Glomerular endothelial cell (primary cell): ENCODE results near the gene CNOT6. TPM values are rescaled to one million over a fixed set of nuclear protein-coding genes. Genes with fewer than 3 reads are reported as not detected.

Experiments
- DNase-seq: peaks from one replicate; pipeline ENCODE4 v3.0.0-alpha.2; 2011; ENCODE audit warnings: low read depth, low spot score; ENCODE audit errors: extremely low read depth
- total RNA-seq: library from RNA; depleted of rRNA; stranded (reverse); fragments of >200 nt; gene quantifications from 2 replicates; pipeline ENCODE4 v1.2.3, GENCODE V29; 2015

Gene CNOT6
- total RNA-seq, 1 donor from 2014 or later: 20.1 TPM

- no peak for DNase-seq
Measured at GRCh38 chr5:180613814-180614188, 119.6 kb downstream of the CNOT6 start.

- DNase-seq: no peak
Measured at GRCh38 chr5:180618487-180618828, 124.3 kb downstream of the CNOT6 start.

DNA sequence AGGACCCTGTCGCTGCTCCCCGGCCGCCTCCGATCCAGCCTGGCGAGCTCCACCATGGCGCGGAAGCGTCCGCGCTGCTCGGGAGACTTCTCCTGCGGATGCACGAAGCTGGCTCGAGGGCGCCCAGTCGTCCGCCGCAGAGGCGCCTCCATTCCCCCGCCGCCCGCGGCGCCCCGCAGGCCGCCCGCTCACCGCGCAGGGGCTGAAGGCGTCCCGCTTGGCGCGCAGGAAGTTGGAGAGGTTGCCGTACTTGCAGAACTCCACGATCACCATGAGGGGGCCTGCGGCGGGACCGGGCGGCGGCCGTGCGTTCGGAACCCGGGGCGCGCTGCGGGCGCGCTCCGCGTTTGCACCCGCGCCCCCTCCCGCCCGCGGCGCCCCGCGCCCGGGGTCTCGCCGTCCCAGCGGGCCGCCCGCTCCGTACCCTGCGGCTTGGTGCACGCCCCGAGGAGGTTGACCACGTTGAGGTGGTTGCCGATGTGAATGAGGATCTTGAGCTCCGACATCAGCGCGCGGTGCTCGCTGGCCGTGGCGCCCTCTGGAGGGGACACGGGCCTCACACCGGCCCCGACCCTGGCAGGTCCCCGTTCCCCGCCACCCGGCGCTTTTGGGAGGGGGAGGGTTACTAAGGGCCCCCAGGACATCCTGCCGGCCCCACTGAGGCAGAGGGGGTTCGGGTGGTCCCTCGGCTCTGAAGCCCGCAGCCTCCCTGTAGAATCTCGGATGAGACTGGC lies 124.8 kb downstream of the CNOT6 start:
- DNase-seq: no peak

DNA sequence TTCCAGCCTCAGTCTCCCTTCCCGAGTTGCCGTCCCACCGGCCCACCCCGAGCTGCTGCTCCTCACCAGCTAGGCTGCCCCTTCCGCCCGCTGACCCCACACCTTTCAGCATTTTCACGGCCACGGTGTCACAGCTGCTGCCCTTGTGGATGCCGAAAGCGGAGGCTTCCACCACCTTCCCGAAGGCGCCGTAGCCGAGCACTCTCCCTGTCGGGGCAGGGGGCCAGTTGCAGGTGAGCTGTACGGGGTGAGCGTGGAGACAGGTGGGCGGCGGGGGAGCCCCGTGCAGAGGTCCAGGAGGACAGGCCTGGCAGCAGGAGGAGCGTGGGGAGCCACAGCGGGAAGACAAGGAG lies 125.4 kb downstream of the CNOT6 start:
- no peak for DNase-seq

DNA sequence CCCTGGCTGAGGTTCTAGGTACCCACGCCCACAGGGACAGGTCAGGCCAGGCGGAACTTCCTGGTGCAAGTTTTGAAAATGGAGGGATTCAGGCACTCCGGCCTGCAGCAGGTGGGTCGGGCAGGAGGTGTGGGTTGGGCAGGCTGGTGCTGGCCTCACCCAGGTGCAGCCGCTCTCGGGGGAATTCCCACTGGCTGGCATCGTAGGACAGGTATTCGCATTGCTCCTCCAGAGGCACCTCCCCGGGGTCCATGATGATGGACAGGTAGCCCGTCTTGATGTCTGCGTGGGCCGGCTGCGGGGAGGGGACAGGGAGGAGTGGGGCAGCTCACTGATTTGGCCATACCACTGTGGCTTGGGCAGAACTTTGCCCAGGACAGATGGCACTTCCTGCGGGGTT lies 125.8 kb downstream of the CNOT6 start:
- DNase-seq: no peak

DNA sequence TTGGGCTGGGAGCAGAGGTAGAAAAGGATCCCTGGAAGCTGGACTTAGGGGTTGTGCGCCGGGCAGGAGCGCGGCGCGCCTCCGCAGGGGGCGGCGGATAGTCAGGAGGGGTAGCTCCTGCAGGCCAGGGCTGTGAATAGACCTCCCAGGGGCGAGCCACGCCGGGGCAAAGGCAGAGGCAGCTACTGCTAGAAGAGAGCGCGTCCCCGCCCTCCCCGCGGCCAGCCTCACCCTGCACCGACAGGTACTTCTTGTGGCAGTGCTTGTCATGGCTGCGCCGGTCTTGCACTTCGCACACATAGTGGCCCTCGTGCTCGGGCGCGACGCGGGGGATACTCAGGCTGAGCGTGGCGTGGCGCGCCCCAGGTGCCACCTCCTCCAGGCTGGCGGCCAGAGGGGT lies 127.1 kb downstream of the CNOT6 start:
- no peak for DNase-seq

- no peak for DNase-seq
Measured at GRCh38 chr5:180622910-180623309, 128.7 kb downstream of the CNOT6 start.

DNA sequence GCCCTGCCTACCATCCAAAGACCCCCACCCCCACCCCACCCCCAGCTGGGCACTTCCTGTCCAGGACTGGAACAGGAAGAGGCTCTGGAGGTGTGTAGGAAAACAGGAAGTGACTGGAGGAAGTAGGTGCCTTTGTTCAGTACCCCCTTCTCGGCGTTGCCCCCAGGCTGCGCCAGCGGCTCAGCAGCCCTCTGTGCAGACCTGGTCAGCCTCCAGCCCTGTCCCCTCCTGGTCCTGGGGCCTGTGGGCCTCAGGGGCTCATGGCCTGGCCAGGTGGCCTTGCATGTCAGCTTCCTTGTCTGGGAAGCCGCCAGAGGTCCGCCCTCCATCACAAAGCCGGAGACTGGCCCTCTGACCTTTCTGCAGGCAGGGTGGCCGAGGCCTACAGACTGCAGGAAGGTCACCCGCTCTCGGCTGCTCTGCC lies 129.2 kb downstream of the CNOT6 start:
- no peak for DNase-seq

- no peak for DNase-seq
Measured at GRCh38 chr5:180623844-180624243, 129.7 kb downstream of the CNOT6 start.

DNA sequence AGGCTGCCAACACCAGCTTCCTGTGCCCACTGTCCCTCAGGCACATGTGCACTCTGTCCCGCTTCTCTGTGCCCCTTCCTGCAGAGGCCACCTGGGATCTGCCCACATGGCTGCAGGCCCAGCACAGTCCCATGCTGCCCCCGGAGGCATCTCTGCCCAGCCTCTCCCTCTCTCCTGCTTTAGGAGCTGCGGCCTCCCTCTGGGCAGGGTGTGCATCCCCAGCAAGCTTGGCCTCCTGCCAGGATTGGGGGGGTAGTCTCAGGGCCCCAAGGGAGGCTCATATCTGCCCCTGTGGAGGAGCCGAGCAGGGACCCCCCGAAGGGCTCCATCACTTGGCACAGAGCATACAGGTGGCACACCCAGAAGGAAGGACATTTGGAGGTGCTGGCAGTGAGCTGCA lies 130.4 kb downstream of the CNOT6 start:
- no peak for DNase-seq

DNA sequence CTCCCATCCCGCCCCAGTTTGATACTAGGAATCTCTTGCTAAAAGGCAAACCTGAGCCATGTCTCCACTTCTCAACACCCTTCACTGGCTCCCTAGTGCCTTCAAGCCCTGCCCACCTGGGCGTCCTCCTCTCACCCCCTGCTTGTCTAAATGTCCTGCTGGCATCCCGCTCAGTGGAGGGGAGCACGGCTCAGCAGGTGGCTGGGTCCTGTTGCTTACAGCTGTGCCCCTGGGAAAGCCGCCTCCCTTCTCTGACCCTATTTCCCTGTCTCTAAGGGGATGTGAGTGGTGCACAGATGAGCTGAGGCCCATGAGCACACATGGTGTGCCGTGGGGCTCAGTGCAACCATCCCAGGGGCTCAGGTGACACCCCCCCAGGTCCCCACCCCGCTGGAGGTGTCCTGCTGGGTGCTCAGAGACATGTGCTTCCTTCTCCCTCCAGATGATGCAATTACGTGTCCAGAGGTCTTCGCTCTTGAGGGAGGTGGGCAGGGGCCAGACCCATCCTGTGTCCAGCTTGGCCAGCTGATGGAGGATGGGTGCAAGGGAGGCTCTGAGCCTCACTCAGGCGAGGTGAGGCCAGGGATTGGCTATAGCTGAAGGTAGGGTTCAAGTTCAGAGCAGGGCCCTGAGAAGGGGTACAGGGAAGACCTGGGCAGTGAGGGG lies 131.1 kb downstream of the CNOT6 start:
- DNase-seq: no peak

- DNase-seq: no peak
Measured at GRCh38 chr5:180625791-180626660, 131.8 kb downstream of the CNOT6 start.

- no peak for DNase-seq
Measured at GRCh38 chr5:180626661-180627385, 132.6 kb downstream of the CNOT6 start.

- no peak for DNase-seq
Measured at GRCh38 chr5:180627386-180628120, 133.4 kb downstream of the CNOT6 start.

Other genes starting within 250 kb of the CNOT6 start
- 24.3 and 26.8 TPM in 2 replicates for gene MAPK9, start 202.3 kb upstream of the CNOT6 start, total RNA-seq
- gene GFPT2, start 141.0 kb upstream of the CNOT6 start, total RNA-seq: 10.2 and 13.2 TPM in 2 replicates
- gene SCGB3A1, start 97.1 kb downstream of the CNOT6 start, total RNA-seq: not detected in 2 replicates
- 97.3 and 203 TPM in 2 replicates for gene FLT4, start 155.2 kb downstream of the CNOT6 start, total RNA-seq
- not detected in 2 replicates for gene OR2Y1, start 245.7 kb downstream of the CNOT6 start, total RNA-seq